Sigmoid colon (tissue), 7 donors: Measurements from ENCODE around the gene PCSK5. TPM values are rescaled to one million over a fixed set of nuclear protein-coding genes. Genes with fewer than 3 reads are reported as not detected.

Source experiments
- DNase-seq: peaks from one replicate; pipeline ENCODE4 v3.0.0-alpha.2; 2019
- H3K27ac ChIP-seq, 4 donors: fragments of 200-600 bp; sonication (generic); one replicate each; pipeline ENCODE4 v1.5.1; 2016 to 2019; ENCODE audit warnings: mild to moderate bottlenecking in 1 of 4
- H3K27me3 ChIP-seq, 3 donors: fragments of 200-600 bp; sonication (generic); one replicate each; pipeline ENCODE4 v1.5.1; 2019; ENCODE audit warnings: mild to moderate bottlenecking in 1 of 3
- H3K36me3 ChIP-seq, 4 donors: fragments of 200-600 bp; sonication (generic); one replicate each; pipeline ENCODE4 v1.5.1; 2016 to 2019
- H3K4me1 ChIP-seq, 4 donors: fragments of 200-600 bp; sonication (generic); one replicate each; pipeline ENCODE4 v1.5.1; 2017 to 2019
- H3K4me3 ChIP-seq, 4 donors: fragments of 200-600 bp; sonication (generic); one replicate each; pipeline ENCODE4 v1.5.1; 2017 to 2019; ENCODE audit warnings: mild to moderate bottlenecking in 2 of 4, moderate library complexity in 1 of 4
- H3K9me3 ChIP-seq, 4 donors: fragments of 200-600 bp in 3 of 4; sonication (generic) in 3 of 4; one replicate each; pipeline versions ENCODE4 v1.5.1 to v1.6.1; 2013 to 2019
- EP300 ChIP-seq, 4 donors: sonication (generic); formaldehyde crosslinking; IDR thresholded peaks; one replicate each; pipeline ENCODE4 v1.6.1; 2017; ENCODE audit warnings: antibody characterized with exemption in 4 of 4
- POLR2A ChIP-seq, 2 donors: fragments of 450-650 bp; IDR thresholded peaks; one replicate each; pipeline ENCODE4 v1.6.1; 2016; ENCODE audit warnings: antibody characterized with exemption in 2 of 2, mild to moderate bottlenecking in 2 of 2, moderate library complexity in 2 of 2
- POLR2AphosphoS5 ChIP-seq, 4 donors: sonication (generic); formaldehyde crosslinking; IDR thresholded peaks; one replicate each; pipeline ENCODE4 v1.6.1; 2017; ENCODE audit warnings: antibody characterized with exemption in 4 of 4
- WGBS, 2 donors: extraction: QIAGEN DNeasy Blood & Tissue Kit; methylation state at CpG; one replicate each; pipeline ENCODE4 v1.1.7; 2013; 5-methylcytosine and 5-hydroxymethylcytosine counted together
- intact Hi-C: fragments of 100-400 bp; cut with DNase I; formaldehyde crosslinking; loops from one replicate; pipeline ENCODE4 v1.15.1; 2023
- polyA plus RNA-seq, 3 donors: library from polyadenylated mRNA; stranded (reverse); fragments of 200-250 nt; gene quantifications; one replicate each; pipeline ENCODE4 v1.2.3, GENCODE V29; 2013
- total RNA-seq, 4 donors: library from RNA; depleted of rRNA; stranded (reverse); fragments of >200 nt; gene quantifications; one replicate each; pipeline ENCODE4 v1.1.0, GENCODE V29; 2016
- TF ChIP-seq, protein P1 (sequence below), 4 experiments: fragments of 450-650 bp in 3 of 4; fragments of 200-600 bp in 1 of 4; IDR thresholded peaks; one replicate each; pipeline ENCODE4 v1.5.1; 2016 to 2019; ENCODE audit warnings: antibody characterized with exemption in 4 of 4, mild to moderate bottlenecking in 3 of 4, moderate library complexity in 2 of 4
- donor health status: healthy with polysubstance abuse.
- donor health status: Bipolar disorder and iron deficiency.
- donor health status: healthy.

PCSK5 gene
- total and polyA plus RNA-seq, 7 donors, result 2.4 to 23.5 (median 8.4) TPM

- Histone ChIP-seq H3K4me1 (no peaks in the 10 kb centered on the region), H3K27ac (no peak overlapping the region)
- 85 to 92% methylated on average over 7 of the region's 7 CpGs for WGBS, 2 donors
Observed at GRCh38 chr9:76232861-76233489, 342.5 kb downstream of the PCSK5 start.

DNA sequence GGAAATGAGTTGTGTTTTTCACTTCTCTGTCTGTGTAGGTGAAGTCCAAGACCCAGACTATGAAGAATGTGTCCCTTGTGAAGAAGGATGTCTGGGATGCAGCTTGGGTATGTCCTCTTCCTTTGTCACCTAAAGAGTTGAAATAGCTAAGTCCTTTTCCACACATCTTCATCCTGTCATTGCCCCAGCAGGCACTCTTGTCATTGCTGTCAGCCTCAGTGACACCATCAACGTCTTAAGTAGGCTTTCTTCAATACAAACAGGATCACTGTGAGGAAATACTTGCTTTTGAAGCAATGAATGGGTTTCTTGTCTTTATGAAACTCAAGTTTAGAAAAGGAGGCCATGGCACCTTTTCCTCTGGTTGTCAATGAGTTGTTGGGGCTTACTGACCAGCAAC, 350.1 kb downstream of the PCSK5 start:
- Histone ChIP-seq H3K36me3 (no peaks in the 10 kb centered on the region), H3K9me3 (no peaks in the 10 kb centered on the region), H3K27ac (no peak overlapping the region), H3K4me1 (no peaks in the 10 kb centered on the region), H3K4me3 (no peak overlapping the region), H3K27me3 (no peaks in the 10 kb centered on the region)
- TF ChIP-seq POLR2A (IDR thresholded peaks at IDR 0.05), result no peak
- TF ChIP-seq, protein P1, sequence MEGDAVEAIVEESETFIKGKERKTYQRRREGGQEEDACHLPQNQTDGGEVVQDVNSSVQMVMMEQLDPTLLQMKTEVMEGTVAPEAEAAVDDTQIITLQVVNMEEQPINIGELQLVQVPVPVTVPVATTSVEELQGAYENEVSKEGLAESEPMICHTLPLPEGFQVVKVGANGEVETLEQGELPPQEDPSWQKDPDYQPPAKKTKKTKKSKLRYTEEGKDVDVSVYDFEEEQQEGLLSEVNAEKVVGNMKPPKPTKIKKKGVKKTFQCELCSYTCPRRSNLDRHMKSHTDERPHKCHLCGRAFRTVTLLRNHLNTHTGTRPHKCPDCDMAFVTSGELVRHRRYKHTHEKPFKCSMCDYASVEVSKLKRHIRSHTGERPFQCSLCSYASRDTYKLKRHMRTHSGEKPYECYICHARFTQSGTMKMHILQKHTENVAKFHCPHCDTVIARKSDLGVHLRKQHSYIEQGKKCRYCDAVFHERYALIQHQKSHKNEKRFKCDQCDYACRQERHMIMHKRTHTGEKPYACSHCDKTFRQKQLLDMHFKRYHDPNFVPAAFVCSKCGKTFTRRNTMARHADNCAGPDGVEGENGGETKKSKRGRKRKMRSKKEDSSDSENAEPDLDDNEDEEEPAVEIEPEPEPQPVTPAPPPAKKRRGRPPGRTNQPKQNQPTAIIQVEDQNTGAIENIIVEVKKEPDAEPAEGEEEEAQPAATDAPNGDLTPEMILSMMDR (IDR thresholded peaks at IDR 0.05), result no peak
- intact Hi-C loops, result no loop called here
- DNase-seq, result no peak
- WGBS, 2 donors, result 85% methylated on average over 1 of the region's 1 CpG

More at GRCh38 chr9:76232861-76233489, 342.5 kb downstream of the PCSK5 start:
- TF ChIP-seq, protein P1 (IDR thresholded peaks at IDR 0.05), result no peak
- no peak for TF ChIP-seq POLR2AphosphoS5 (IDR thresholded peaks at IDR 0.05)
- TF ChIP-seq EP300 (IDR thresholded peaks at IDR 0.05), result no peak
- no peak for TF ChIP-seq POLR2A (IDR thresholded peaks at IDR 0.05)
- no peak overlapping the region for H3K4me3 ChIP-seq
- H3K36me3 ChIP-seq, result no peaks in the 10 kb centered on the region
- no peak for DNase-seq
- H3K27me3 ChIP-seq, result no peaks in the 10 kb centered on the region
- intact Hi-C loops, result no loop called here
- H3K9me3 ChIP-seq, result no peaks in the 10 kb centered on the region

- H3K4me3 ChIP-seq, result no peak overlapping the region
- H3K36me3 ChIP-seq, result no peaks in the 10 kb centered on the region
- no peak for DNase-seq
- intact Hi-C loops, result no loop called here
- WGBS, 2 donors, result 84 to 97% methylated on average over 1 of the region's 1 CpG
- no peak overlapping the region for H3K27ac ChIP-seq
- no peaks in the 10 kb centered on the region for H3K4me1 ChIP-seq
- H3K9me3 ChIP-seq, result no peaks in the 10 kb centered on the region
- no peaks in the 10 kb centered on the region for H3K27me3 ChIP-seq
- TF ChIP-seq EP300 (IDR thresholded peaks at IDR 0.05), result no peak
- TF ChIP-seq, protein P1 (IDR thresholded peaks at IDR 0.05), result no peak
Observed at GRCh38 chr9:76245518-76245917, 355.0 kb downstream of the PCSK5 start.

DNA sequence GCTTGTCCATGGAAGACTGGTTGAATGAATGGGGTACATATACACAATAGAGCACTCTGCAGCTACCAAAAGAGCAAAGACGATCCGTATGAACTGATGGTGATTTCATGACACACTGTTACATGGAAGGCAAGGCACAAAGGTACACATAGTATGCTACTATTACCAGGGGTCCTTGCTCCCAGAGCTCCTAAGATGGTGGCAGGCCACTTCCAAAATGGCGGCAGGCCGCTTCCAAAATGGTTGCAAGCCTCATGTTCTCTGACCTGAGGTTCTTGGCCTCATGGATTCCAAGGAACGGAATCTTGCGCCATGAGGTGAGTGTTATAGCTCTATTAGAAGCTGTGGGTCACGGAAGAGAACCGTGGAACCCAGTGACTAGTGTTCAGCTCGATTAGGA, 356.2 kb downstream of the PCSK5 start:
- TF ChIP-seq, protein P1 (IDR thresholded peaks at IDR 0.05), result no peak
- TF ChIP-seq POLR2AphosphoS5 (IDR thresholded peaks at IDR 0.05), result no peak
- TF ChIP-seq EP300 (IDR thresholded peaks at IDR 0.05), result no peak
- Histone ChIP-seq H3K27ac (no peak overlapping the region), H3K4me3 (no peak overlapping the region), H3K36me3 (no peaks in the 10 kb centered on the region), H3K27me3 (no peaks in the 10 kb centered on the region), H3K9me3 (no peaks in the 10 kb centered on the region), H3K4me1 (no peaks in the 10 kb centered on the region)
- intact Hi-C loops, result no loop called here
- 95 to 96% methylated on average over 9 of the region's 9 CpGs for WGBS, 2 donors
- DNase-seq, result no peak

DNA sequence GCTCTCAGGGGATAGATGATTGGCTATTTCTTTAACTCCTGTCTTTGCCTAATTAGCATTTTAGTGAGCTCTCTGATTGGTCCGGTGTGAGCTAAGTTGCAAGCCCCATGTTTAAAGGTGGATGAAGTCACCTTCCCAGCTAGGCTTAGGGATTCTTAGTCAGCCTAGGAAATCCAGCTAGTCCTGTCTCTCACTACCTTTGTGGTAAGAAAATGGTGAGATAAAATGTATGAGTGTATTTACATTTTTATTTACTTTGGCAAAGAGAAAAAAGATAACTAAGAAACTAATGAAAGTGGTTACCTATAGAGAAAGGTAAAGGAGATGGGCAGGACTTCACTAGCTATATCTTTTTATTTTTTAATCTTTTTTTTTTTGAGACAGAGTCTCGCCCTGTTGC, 357.0 kb downstream of the PCSK5 start:
- Histone ChIP-seq H3K9me3 (no peaks in the 10 kb centered on the region), H3K27ac (no peak overlapping the region), H3K27me3 (no peaks in the 10 kb centered on the region), H3K4me1 (no peaks in the 10 kb centered on the region), H3K36me3 (no peaks in the 10 kb centered on the region), H3K4me3 (no peak overlapping the region)
- intact Hi-C loops, result no loop called here
- WGBS, 2 donors, result 92 to 96% methylated on average over 2 of the region's 2 CpGs
- no peak for DNase-seq
- no peak for TF ChIP-seq POLR2AphosphoS5 (IDR thresholded peaks at IDR 0.05)
